ENCODE data around the gene CACNA1I. TPM values are rescaled to one million over a fixed set of nuclear protein-coding genes. Genes with fewer than 3 reads are reported as not detected.

The CACNA1I gene
- total and polyA plus RNA-seq, 2 donors (not counting 3 experiments of a cell fraction or from before 2014, with no cell fraction given), result not detected

GRCh38 chr22:39622881-39623367 is 52.4 kb downstream of the CACNA1I start:
- H4K20me1 ChIP-seq (replicated peaks; ENCODE audit: control insufficient read depth, extremely low read depth, insufficient read depth, low read length), result no peaks in the 10 kb centered on the region
- intact Hi-C loops (cut with micrococcal nuclease), result loop anchor here (1.0 kb wide), 2 partner anchors 401 to 413 kb away; no protein-coding TSS in a partner anchor
- no peak overlapping the region for H3K4me3 ChIP-seq (replicated peaks in 1 of 3; ENCODE audit: insufficient read depth in 1 of 3, low read depth in 1 of 3, low read length in 3 of 3)
- CTCF ChIA-PET, result interaction anchor here (1.3 to 2.8 kb wide), 3 partner anchors 398 to 414 kb away, joined by 5 to 24 read pairs (median 5); no protein-coding TSS in a partner anchor
- no peaks in the 10 kb centered on the region for H3K4me1 ChIP-seq (ENCODE audit: control insufficient read depth, extremely low read depth, insufficient read depth, low read length)
- TF ChIP-seq CTCF (IDR thresholded peaks at IDR 0.05; ENCODE audit: extremely low read depth in 1 of 2, insufficient read depth in 1 of 2, low read depth in 1 of 2, low read length in 2 of 2), result peak; percentile 51 to 66
- TF ChIP-seq POLR2A (IDR thresholded peaks at IDR 0.05; ENCODE audit: low read depth, low read length), result no peak
- H3K79me2 ChIP-seq (ENCODE audit: control insufficient read depth, insufficient read depth, low read length), result no peaks in the 10 kb centered on the region
- no peaks in the 10 kb centered on the region for H3K9me1 ChIP-seq (replicated peaks; ENCODE audit: control insufficient read depth, extremely low read depth, insufficient read depth, low read length)
- POLR2A ChIA-PET, result no interaction called here
- no peak for FAIRE-seq
- H3K9me3 ChIP-seq (replicated peaks; ENCODE audit: control insufficient read depth, insufficient read depth, low read length), result no peaks in the 10 kb centered on the region
- H3K27me3 ChIP-seq (ENCODE audit: control insufficient read depth in 2 of 2, insufficient read depth in 2 of 2, low read length in 2 of 2), result peaks cover 0 to 7% of the 10 kb centered on the region in 2 experiments
- H3K4me2 ChIP-seq (ENCODE audit: insufficient read depth, low read length), result no peak overlapping the region
- peak; percentile 28 for DNase-seq (ENCODE audit: low read depth, low spot score)
- no peak overlapping the region for H3K9ac ChIP-seq (replicated peaks; ENCODE audit: extremely low read depth, insufficient read depth, low read length)
- no peaks in the 10 kb centered on the region for H3K36me3 ChIP-seq (ENCODE audit: control insufficient read depth in 2 of 2, extremely low read depth in 1 of 2, insufficient read depth in 2 of 2, low read length in 2 of 2)
- no peak overlapping the region for H3K27ac ChIP-seq (ENCODE audit: insufficient read depth, low read depth, low read length)
- H2AFZ ChIP-seq (ENCODE audit: low read depth, low read length), result no peak overlapping the region
- no TSS peak for BruUV-seq (replicated peaks)
- dilution Hi-C loops (cut with MboI; ENCODE audit: extremely low pct_ligation_motif_present, low sequenced_read_pairs), result no loop called here

- FAIRE-seq (no peak), DNase-seq (ENCODE audit: low read depth, low spot score) (no peak)
- intact Hi-C loops (cut with micrococcal nuclease) (loop anchor here (1.0 kb wide), 2 partner anchors 400 to 412 kb away; no protein-coding TSS in a partner anchor), dilution Hi-C loops (cut with MboI; ENCODE audit: extremely low pct_ligation_motif_present, low sequenced_read_pairs) (no loop called here)
- H4K20me1 ChIP-seq (replicated peaks; ENCODE audit: control insufficient read depth, extremely low read depth, insufficient read depth, low read length), result no peaks in the 10 kb centered on the region
- BruUV-seq (replicated peaks), result no TSS peak
- H3K27ac ChIP-seq (ENCODE audit: insufficient read depth, low read depth, low read length), result no peak overlapping the region
- H3K9me3 ChIP-seq (replicated peaks; ENCODE audit: control insufficient read depth, insufficient read depth, low read length), result no peaks in the 10 kb centered on the region
- TF ChIP-seq EZH2 (IDR thresholded peaks at IDR 0.05; ENCODE audit: borderline replicate concordance, low read depth, low read length, severe bottlenecking), result peak; percentile 24
- TF ChIP-seq FOS (IDR thresholded peaks at IDR 0.05; ENCODE audit: borderline replicate concordance, insufficient read depth, low read length), result no peak
- H3K4me2 ChIP-seq (ENCODE audit: insufficient read depth, low read length), result no peak overlapping the region
- CTCF ChIA-PET, result interaction anchor here (0.5 to 2.3 kb wide), 4 partner anchors 11 to 413 kb away, joined by 4 to 27 read pairs (median 4); no protein-coding TSS in a partner anchor
- peaks cover 0 to 7% of the 10 kb centered on the region in 2 experiments for H3K27me3 ChIP-seq (ENCODE audit: control insufficient read depth in 2 of 2, insufficient read depth in 2 of 2, low read length in 2 of 2)
- POLR2A ChIA-PET, result no interaction called here
- H3K4me1 ChIP-seq (ENCODE audit: control insufficient read depth, extremely low read depth, insufficient read depth, low read length), result no peaks in the 10 kb centered on the region
- H2AFZ ChIP-seq (ENCODE audit: low read depth, low read length), result no peak overlapping the region
- no peaks in the 10 kb centered on the region for H3K9me1 ChIP-seq (replicated peaks; ENCODE audit: control insufficient read depth, extremely low read depth, insufficient read depth, low read length)
- H3K79me2 ChIP-seq (ENCODE audit: control insufficient read depth, insufficient read depth, low read length), result no peaks in the 10 kb centered on the region
- H3K36me3 ChIP-seq (ENCODE audit: control insufficient read depth in 2 of 2, extremely low read depth in 1 of 2, insufficient read depth in 2 of 2, low read length in 2 of 2), result no peaks in the 10 kb centered on the region
- no peak overlapping the region for H3K9ac ChIP-seq (replicated peaks; ENCODE audit: extremely low read depth, insufficient read depth, low read length)
- no peak overlapping the region for H3K4me3 ChIP-seq (replicated peaks in 1 of 3; ENCODE audit: insufficient read depth in 1 of 3, low read depth in 1 of 3, low read length in 3 of 3)
Measured at GRCh38 chr22:39623603-39624500, 53.3 kb downstream of the CACNA1I start.
